Spleen (tissue), 7 donors: ENCODE measurements around the gene LRR1.

ENCODE experiments used
- CTCF ChIP-seq, 11 experiments: fragments of 200-600 bp in 7 of 11; fragments of 450-650 bp in 4 of 11; sonication (generic) in 4 of 11; IDR thresholded peaks in 8 of 11; conservative IDR thresholded peaks in 3 of 11; 1 replicate in 7 of 11; 2 replicates in 4 of 11; pipeline versions ENCODE4 v1.4.0 to v1.8.0; 2016 to 2021; ENCODE audit warnings: antibody characterized with exemption in 11 of 11, inconsistent platforms in 4 of 11, mild to moderate bottlenecking in 1 of 11
- POLR2A ChIP-seq, 3 donors: fragments of 450-650 bp; IDR thresholded peaks; one replicate each; pipeline ENCODE4 v1.5.1; 2017; ENCODE audit warnings: antibody characterized with exemption in 3 of 3, mild to moderate bottlenecking in 1 of 3
- POLR2AphosphoS5 ChIP-seq, 3 donors: sonication (generic); formaldehyde crosslinking; IDR thresholded peaks; one replicate each; pipeline ENCODE4 v1.5.1; 2017; ENCODE audit warnings: antibody characterized with exemption in 3 of 3
- donor health status: DM: no; HTN: no; CAD: no; lungs with moderate emphysema.
- donor health status: DM: no; HTN: no; CAD: no.
- donor health status: DM: no; HTN: no; CAD: no.

GRCh38 chr14:49614196-49614595 is 15.5 kb downstream of the LRR1 start:
- TF ChIP-seq POLR2A (IDR thresholded peaks at IDR 0.05), result no peak
- no peak for TF ChIP-seq CTCF (IDR thresholded peaks at IDR 0.05 in 8 of 11, conservative IDR thresholded peaks at IDR 0.05 in 3 of 11)
- no peak for TF ChIP-seq POLR2AphosphoS5 (IDR thresholded peaks at IDR 0.05)
